Ovary (tissue), 3 donors: ENCODE data around the gene C8G.

ENCODE experiments used
- CTCF ChIP-seq, 3 donors: fragments of 450-650 bp in 2 of 3; fragments of 200-600 bp in 1 of 3; IDR thresholded peaks; one replicate each; pipeline versions ENCODE4 v1.5.1 to v1.8.0; 2016 to 2022; ENCODE audit warnings: antibody characterized with exemption in 3 of 3, mild to moderate bottlenecking in 1 of 3
- EP300 ChIP-seq: sonication (generic); formaldehyde crosslinking; IDR thresholded peaks from one replicate; pipeline ENCODE4 v1.6.1; 2017; ENCODE audit warnings: antibody characterized with exemption
- donor health status: DM: no; HTN: no; CAD: no.

- no peak for TF ChIP-seq CTCF (IDR thresholded peaks at IDR 0.05)
- no peak for TF ChIP-seq EP300
Observed at GRCh38 chr9:136992819-136993369, 47.9 kb downstream of the C8G start.
